OCI-LY3 (cell line): ENCODE data around the gene SCD5.

Experiments used
- EZH2phosphoT487 ChIP-seq: fragments of 200-600 bp; shearing (Covaris generic); IDR thresholded peaks from 2 replicates; pipeline ENCODE4 v1.6.1; 2018; ENCODE audit warnings: antibody characterized with exemption, mixed run types, low read depth
- TF ChIP-seq, protein P1 (sequence below): fragments of 200-600, 300-600 bp; sonication (generic); IDR thresholded peaks from 2 replicates; pipeline ENCODE4 v1.5.1; 2014; ENCODE audit warnings: antibody characterized with exemption, low read length, low read depth

DNA sequence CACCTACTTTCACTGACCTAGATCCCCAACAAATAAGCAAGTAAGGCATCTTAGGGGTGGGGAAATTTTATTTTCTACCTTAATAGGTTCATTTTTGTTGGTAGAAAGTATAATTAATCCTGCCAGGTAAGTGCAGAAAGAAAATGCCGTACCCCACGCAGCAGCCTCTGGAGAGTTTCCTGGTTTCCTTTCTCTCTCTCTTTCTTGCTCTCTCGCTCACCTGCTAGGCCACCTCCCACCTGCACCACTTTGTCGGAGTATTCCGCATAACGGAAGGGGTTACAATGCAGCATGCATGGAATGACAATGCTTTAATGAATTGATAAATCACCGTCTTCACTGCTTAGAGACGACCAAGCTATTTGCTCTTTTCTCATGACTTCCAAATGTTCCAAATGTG lies 101.0 kb downstream of the SCD5 start:
- TF ChIP-seq, protein P1, sequence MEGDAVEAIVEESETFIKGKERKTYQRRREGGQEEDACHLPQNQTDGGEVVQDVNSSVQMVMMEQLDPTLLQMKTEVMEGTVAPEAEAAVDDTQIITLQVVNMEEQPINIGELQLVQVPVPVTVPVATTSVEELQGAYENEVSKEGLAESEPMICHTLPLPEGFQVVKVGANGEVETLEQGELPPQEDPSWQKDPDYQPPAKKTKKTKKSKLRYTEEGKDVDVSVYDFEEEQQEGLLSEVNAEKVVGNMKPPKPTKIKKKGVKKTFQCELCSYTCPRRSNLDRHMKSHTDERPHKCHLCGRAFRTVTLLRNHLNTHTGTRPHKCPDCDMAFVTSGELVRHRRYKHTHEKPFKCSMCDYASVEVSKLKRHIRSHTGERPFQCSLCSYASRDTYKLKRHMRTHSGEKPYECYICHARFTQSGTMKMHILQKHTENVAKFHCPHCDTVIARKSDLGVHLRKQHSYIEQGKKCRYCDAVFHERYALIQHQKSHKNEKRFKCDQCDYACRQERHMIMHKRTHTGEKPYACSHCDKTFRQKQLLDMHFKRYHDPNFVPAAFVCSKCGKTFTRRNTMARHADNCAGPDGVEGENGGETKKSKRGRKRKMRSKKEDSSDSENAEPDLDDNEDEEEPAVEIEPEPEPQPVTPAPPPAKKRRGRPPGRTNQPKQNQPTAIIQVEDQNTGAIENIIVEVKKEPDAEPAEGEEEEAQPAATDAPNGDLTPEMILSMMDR: no peak
- no peak for TF ChIP-seq EZH2phosphoT487
